Measurements from ENCODE around the gene ENDOU.
A peak's percentile ranks its signal among the peaks of the same experiment; 100 is the strongest.
"Not testable (repeated sequence)": the region's sequence is repeated elsewhere in the genome, so short reads cannot be mapped to it uniquely, and the experiment has no call there.

Gene ENDOU

DNA sequence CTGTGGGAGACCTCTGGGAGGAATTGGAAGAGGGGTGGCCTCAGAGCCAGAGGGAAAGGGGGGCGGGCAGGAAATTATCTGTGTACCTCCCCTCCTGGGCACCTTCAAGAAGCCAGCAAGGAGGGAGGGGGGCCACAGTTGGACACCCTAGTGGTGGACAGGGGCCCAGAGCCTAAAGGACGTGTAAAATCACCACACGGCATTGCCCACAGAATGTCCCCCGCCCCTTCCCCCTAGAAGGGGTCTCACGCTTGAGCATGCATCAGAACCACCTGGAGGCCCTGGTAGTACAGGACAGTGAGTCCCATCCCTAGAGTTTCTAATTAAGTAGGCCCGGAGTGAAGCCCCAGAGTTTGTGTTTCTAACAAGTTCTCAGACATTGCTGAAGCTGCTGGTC lies 8.2 kb downstream of the ENDOU start:
- no peak for DNase-seq

DNA sequence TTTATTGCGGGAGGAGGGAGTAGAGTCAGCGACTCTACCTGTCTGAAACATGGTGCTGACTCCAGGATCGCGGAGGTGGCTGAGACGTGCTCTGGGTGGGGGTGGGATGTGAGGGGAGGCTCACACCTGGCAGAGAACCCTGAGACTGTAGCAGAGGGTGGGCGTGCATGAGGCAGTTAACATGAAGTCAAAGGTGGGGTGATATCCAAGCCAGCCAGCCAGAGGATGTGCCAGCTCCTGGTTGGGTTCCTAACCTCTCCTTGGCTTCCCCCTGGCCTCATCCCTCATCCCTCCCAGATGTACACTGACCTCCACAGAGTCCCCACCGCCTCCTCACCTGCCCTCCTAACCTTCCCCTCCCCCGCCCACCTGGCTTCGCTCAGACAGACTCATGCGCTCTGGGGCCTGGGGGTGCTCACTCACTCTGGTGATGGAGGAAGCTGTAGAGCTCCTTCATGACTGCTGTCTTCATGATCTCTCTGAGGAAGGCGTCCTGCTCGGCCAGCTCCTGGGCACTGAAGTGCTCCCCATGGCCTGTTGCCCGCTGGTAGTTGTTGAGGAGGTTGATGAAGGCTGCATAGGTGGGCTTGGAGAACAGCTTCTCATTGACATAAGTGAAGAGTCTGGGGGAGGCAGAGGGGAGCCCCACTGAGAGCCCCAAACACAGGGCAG lies 9.3 kb downstream of the ENDOU start:
- DNase-seq: no peak

DNA sequence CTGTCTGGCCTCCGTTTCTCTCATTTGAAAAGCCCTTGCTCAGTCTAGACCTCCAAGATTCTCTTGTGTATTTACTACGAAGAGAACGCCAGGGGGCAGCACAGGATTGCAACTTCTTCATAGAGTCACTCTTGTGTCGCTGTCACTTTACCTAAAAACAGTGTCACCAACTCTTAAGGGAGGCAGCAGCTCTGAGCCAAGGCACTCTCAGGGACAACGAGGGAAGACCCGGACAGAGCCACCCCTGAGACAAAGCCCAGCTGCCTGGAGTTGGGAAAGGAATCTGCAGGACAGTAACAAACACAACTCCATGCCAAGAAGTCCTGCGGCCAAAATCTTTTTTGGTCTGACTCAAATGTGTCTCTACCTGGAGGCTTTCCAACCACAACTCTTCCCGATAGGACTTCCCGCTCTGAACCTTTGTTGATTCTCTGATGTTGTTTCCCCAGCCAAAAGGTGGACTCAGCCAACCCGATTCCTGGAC lies 9.9 kb downstream of the ENDOU start:
- peak; percentile 82 for DNase-seq

DNA sequence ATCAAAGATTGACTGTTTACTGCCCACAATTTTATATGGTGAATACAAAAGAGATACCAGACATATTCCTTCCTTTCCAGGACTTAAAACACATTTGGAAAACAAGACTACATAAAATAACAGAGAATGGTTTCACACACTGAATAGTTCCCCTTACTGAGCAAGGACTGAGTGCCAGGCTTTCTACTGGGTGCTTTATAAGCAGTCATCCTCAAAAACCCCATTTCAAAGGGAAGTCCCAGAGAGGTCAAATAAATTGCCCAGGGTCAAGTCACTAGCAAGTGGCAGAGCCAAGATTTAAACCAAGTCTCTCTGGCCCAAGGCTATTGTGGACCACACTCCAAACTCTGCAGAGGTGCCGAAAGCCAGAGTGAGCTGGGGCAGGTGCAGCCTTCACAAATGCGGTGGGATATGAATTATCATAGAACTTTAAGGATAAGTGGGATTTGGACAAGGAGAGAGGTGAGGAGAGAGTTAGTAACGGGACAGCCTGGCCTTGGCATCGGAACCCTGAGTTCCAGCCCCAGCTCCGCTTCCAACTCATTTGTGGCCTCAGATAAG lies 10.4 kb downstream of the ENDOU start:
- no peak for DNase-seq

GRCh38 chr12:47712171-47712570 lies 13.1 kb downstream of the ENDOU start:
- DNase-seq: no peak

DNA sequence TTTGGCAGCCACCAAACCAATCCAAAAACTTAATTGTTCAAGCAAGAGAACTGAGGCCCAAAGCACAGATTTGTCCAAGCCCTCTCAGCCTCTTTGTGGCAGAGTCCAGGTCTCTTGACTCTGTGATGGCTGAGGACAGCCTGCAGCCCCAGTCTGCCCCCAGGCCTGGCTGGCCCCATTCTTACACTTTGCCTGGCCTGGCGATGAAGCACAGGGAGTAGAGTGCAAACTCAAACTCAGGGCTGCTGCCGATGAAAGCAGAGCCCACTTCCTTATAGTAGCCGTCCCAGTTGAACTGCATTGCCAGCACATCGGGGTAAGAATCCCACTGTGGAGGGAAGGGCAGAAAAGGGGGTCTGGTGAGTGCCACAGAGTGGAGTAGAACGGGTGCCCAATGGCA lies 13.8 kb downstream of the ENDOU start:
- DNase-seq: no peak

GRCh38 chr12:47710278-47710677 lies 15.0 kb downstream of the ENDOU start:
- no peak for DNase-seq

DNA sequence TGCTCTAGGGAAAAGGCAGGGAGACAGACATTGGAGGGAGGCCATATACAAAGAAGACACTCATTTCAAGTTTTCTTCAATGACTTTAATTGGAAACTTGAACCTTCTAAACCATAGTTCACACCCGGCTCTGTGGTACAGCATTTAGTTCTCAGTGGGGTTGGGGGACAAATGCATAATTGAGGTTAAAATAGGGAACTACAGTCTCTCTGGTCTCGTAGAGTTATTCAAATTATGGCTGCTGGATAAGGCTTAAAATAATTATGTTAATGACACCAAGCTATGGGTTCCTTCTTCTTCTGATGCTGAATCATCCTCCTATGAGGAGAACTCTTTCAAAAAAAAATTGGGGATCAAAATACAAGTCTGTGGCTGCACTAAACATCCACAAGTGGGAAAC lies 15.6 kb downstream of the ENDOU start:
- DNase-seq: no peak

- DNase-seq: no peak
These were observed 16.1 kb downstream of the ENDOU start for GRCh38 chr12:47709237-47709636.

GRCh38 chr12:47707905-47708543 lies 17.3 kb downstream of the ENDOU start:
- no peak for DNase-seq

DNA sequence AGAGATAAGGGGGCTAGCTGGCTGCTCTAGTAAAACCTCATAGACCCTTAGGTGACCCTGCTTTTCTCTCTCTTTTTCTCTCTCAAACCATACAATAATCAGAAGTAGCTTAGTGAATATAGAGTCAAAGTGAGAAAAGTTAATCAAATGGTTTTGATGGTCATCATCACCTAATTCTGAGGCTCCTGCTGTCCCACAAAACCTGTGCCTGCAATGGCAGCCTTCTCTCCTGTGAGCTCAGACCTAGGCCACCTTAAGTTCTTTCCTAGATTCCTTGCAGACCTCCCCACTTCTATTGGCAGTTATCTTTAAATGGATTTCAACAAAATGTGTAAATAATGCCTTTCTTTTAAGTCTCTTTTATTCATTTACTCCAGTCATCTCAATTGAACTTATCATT lies 17.9 kb downstream of the ENDOU start:
- DNase-seq: no peak

GRCh38 chr12:47705566-47706425 lies 19.5 kb downstream of the ENDOU start, which contains the start of gene RPAP3:
Gene RPAP3 (minus strand): TSS chr12:47706030. CDS start chr12:47702840, 3,190 bp downstream.
- DNase-seq: peak; percentile 95

DNA sequence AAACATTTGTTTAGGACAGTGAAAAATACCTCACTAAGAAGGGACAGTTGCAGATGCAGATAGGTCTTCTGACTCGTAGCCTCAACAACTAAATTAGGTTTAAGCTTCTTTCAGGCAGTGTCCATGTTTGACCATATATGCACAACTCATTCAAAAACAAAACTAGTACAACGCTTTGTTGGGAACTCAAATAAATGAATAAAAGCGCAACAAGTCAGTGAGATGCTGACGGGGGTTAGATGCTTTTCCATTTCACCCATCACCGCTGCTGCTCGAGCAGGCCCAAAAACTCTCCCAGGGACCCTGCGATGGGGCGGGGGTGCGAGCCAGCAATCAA lies 20.1 kb downstream of the ENDOU start:
- DNase-seq: no peak

- DNase-seq: no peak
These were observed 20.6 kb downstream of the ENDOU start for GRCh38 chr12:47704719-47705118.

DNA sequence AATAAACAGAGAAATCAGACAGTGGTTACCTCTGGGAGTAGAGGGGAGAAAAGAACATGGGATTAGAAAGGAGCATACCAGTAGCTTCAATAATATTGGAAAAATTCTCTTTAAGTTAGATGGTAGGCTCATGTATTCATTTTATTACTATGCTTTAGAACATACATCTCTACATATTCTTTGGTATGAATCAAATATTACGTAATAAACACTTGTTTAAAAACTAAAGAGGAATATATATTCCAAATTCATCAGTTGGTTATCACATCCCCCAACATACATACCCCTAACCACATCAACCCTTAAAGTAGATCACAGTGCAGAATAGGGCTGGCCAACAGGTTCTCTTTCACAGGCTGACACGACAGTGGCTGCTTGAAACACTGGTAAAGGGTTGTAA lies 25.0 kb downstream of the ENDOU start:
- DNase-seq: no peak

DNA sequence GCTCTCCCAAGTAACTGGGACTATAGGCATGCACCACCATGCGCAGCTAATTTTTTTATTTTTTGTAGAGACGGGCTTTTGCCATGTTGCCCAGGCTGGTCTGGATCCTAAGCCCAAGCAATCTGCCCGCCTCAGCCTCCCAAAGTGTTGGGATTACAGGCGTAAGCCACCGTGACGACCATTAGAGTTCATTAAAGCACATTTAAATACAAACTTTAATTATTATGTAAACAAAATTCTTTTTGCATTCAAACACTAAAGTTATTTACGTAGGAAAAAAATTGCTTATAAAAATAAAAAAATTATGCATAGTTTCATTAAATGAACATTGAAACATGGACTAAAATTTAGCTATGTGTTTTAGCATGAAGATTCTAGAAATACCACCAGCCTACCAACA lies 26.7 kb downstream of the ENDOU start:
- no peak for DNase-seq

DNA sequence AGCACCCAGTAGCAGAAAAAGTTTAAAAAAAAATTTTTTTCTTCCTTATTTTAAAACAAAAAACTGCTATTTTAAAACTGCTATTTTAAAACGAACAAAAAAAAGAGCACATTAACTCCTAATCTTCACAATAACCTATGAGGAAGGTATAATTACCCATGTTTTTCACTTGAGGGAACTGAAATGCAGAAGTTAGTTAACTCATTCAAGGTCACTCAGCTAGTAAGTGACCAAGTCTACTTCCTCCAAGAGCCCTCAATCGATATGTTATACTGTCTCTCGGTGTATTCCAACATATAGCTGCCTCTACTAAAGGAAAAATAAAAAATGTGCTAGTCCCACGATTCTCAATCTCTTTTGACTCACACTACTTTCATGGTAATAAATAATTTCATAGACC lies 27.2 kb downstream of the ENDOU start:
- DNase-seq: no peak

- no peak for DNase-seq
These were observed 36.1 kb downstream of the ENDOU start for GRCh38 chr12:47689215-47689614.

DNA sequence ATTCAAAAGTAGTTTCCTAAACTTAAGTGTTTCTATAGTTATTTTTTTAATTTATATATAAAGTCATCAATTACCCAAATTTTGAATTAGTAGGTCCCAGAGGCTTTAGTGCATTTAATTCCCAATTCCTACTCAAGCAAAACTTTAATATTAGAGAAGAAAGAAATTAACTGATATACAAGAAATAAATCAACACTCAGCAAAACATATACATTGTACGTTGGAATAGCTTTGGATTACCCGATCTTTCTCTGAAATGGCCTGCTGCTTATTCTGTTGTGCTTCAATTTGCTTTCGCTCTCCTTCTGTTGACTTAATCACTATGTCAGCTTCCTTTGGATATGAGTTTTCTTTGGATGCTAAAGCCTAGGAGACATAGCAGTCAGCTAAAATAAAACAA lies 37.7 kb downstream of the ENDOU start:
- DNase-seq: no peak

DNA sequence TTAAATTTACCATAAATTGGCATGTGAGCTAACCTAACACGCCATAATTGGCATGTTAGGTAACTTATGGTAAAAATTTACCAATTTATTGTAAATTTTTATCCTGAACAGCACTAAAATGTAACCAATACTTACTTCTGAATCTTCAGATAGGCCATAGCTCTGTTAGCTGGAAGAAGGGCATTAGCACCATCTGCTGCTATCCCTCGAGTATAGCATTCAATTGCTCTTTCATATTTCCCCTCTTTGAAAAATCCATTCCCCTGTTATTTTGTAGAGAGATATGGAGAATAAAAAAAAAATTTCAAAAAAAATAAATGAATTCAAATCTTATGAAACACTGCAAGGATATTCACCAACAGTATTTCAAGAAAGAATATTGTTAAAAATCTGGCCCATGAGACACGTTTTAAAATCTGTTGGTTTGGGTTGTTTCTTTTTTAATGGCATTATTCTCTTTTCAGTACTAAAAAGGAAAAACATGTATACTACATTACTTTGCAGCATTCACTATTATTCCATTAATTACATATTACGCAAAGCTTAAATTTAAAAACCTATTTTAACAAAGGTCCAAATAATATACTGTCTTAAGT lies 38.5 kb downstream of the ENDOU start:
- peak; percentile 18 for DNase-seq

- no peak for DNase-seq
These were observed 45.5 kb downstream of the ENDOU start for GRCh38 chr12:47679785-47680184.

- no peak for DNase-seq
These were observed 53.2 kb downstream of the ENDOU start for GRCh38 chr12:47672068-47672467.

- DNase-seq: not testable (repeated sequence)
These were observed 57.4 kb downstream of the ENDOU start for GRCh38 chr12:47667935-47668334.
